HL-60 (cell line): ENCODE measurements around the gene RNGTT.

Experiments
- DNase-seq, 2 experiments: peaks; one replicate each; pipeline ENCODE4 v3.0.0-alpha.2; 2010 to 2020; ENCODE audit warnings: low read depth in 1 of 2, low spot score in 1 of 2
- H3K27ac ChIP-seq: fragments of 250-450 bp; sonication (Bioruptor Pico); replicated peaks from 2 replicates; pipeline ENCODE4 v1.5.1; 2020; ENCODE audit warnings: mild to moderate bottlenecking, moderate library complexity
- H3K27me3 ChIP-seq: fragments of 250-450 bp; sonication (Bioruptor Pico); 2 replicates; pipeline ENCODE4 v1.5.1; 2021; ENCODE audit warnings: mild to moderate bottlenecking, moderate library complexity; ENCODE audit not compliant: insufficient read depth, poor library complexity, severe bottlenecking
- H3K4me3 ChIP-seq: replicated peaks from 2 replicates; pipeline ENCODE4 v1.5.1; 2011; ENCODE audit warnings: mild to moderate bottlenecking, control low read depth, low read length; ENCODE audit not compliant: insufficient read depth
- CTCF ChIP-seq: IDR thresholded peaks from one replicate; pipeline ENCODE4 v1.5.1; 2011; ENCODE audit warnings: low read length, control low read depth, inconsistent platforms; ENCODE audit not compliant: insufficient read depth
- GABPA ChIP-seq: IDR thresholded peaks from 2 replicates; pipeline ENCODE4 v1.6.1; 2012; ENCODE audit warnings: low read depth
- POLR2AphosphoS5 ChIP-seq: IDR thresholded peaks from 2 replicates; pipeline ENCODE4 v1.6.1; 2012; ENCODE audit warnings: low read depth
- SPI1 ChIP-seq: IDR thresholded peaks from 2 replicates; pipeline ENCODE4 v1.6.1; 2012; ENCODE audit warnings: low read depth, mild to moderate bottlenecking, borderline replicate concordance
- TF ChIP-seq, protein P1 (sequence below): IDR thresholded peaks from 2 replicates; pipeline ENCODE4 v1.6.1; 2012; ENCODE audit warnings: low read depth; ENCODE audit not compliant: insufficient replicate concordance

RNGTT gene

GRCh38 chr6:88650979-88651378 is 312.4 kb downstream of the RNGTT start:
- H3K4me3 ChIP-seq: no peak overlapping the region
- DNase-seq: no peak
- no peak for TF ChIP-seq GABPA
- TF ChIP-seq POLR2AphosphoS5: no peak
- no peak for TF ChIP-seq CTCF
- no peak for TF ChIP-seq SPI1
- TF ChIP-seq, protein P1, sequence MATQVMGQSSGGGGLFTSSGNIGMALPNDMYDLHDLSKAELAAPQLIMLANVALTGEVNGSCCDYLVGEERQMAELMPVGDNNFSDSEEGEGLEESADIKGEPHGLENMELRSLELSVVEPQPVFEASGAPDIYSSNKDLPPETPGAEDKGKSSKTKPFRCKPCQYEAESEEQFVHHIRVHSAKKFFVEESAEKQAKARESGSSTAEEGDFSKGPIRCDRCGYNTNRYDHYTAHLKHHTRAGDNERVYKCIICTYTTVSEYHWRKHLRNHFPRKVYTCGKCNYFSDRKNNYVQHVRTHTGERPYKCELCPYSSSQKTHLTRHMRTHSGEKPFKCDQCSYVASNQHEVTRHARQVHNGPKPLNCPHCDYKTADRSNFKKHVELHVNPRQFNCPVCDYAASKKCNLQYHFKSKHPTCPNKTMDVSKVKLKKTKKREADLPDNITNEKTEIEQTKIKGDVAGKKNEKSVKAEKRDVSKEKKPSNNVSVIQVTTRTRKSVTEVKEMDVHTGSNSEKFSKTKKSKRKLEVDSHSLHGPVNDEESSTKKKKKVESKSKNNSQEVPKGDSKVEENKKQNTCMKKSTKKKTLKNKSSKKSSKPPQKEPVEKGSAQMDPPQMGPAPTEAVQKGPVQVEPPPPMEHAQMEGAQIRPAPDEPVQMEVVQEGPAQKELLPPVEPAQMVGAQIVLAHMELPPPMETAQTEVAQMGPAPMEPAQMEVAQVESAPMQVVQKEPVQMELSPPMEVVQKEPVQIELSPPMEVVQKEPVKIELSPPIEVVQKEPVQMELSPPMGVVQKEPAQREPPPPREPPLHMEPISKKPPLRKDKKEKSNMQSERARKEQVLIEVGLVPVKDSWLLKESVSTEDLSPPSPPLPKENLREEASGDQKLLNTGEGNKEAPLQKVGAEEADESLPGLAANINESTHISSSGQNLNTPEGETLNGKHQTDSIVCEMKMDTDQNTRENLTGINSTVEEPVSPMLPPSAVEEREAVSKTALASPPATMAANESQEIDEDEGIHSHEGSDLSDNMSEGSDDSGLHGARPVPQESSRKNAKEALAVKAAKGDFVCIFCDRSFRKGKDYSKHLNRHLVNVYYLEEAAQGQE: no peak
- no peak overlapping the region for H3K27ac ChIP-seq
- H3K27me3 ChIP-seq: no peaks in the 10 kb centered on the region

DNA sequence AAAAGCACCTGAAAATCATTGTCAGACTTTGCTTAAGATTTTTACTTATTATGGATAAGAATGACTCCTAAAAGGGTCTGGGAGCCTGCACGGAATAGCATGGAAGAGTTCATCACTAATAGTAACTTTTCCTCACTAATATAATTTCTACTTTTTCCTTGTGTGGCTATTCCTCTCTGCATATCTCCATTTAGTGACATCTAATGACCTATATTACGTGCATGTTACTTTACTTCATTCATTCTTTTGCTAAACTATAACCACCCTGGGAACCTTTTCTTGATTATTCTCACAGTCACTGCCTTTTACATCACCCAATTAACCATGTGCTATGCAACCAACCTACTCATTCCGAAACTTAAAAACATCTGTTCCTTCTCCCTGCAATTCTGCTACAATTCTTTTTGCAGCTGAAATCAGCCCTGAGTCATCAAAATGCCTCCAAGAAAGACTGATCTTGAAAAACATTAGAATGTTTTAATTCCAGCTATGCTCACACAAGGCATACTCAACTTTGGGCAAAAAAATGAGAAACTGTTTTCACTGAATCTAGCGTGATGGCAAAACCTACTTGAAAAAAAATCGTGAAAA is 313.3 kb downstream of the RNGTT start:
- TF ChIP-seq CTCF (no peak), GABPA (no peak), SPI1 (no peak), POLR2AphosphoS5 (no peak)
- TF ChIP-seq, protein P1: no peak
- DNase-seq: no peak
- H3K4me3 ChIP-seq: no peak overlapping the region

GRCh38 chr6:88641178-88641903 is 322.1 kb downstream of the RNGTT start:
- no peak for DNase-seq
- TF ChIP-seq POLR2AphosphoS5: no peak
- no peak for TF ChIP-seq GABPA
- TF ChIP-seq, protein P1: no peak
- no peak for TF ChIP-seq CTCF
- no peak for TF ChIP-seq SPI1
- Histone ChIP-seq H3K27me3 (no peaks in the 10 kb centered on the region), H3K4me3 (no peak overlapping the region), H3K27ac (no peak overlapping the region)

More for the DNA sequence above, 313.3 kb downstream of the RNGTT start:
- Histone ChIP-seq H3K27me3 (no peaks in the 10 kb centered on the region), H3K27ac (no peak overlapping the region)
